Adrenal gland (tissue), 12 donors: ENCODE data around the gene SPEF1. TPM values are rescaled to one million over a fixed set of nuclear protein-coding genes. Genes with fewer than 3 reads are reported as not detected.
A peak's percentile ranks its signal among the peaks of the same experiment; 100 is the strongest.

Source experiments
- DNase-seq, 7 donors: peaks; one replicate each; pipeline ENCODE4 v3.0.0-alpha.2; 2019 to 2020
- H3K27ac ChIP-seq, 5 donors: fragments of 200-600 bp; sonication (generic) in 4 of 5; 1 replicate in 3 of 5; 2 replicates in 2 of 5; pipeline versions ENCODE4 v1.5.1 to v1.8.0; 2016 to 2020; ENCODE audit warnings: mild to moderate bottlenecking in 1 of 5
- H3K27me3 ChIP-seq: fragments of 200-600 bp; 2 replicates; pipeline ENCODE4 v1.8.0; 2021
- H3K36me3 ChIP-seq, 2 donors: fragments of 200-600 bp; replicated peaks in 1 of 2; 1 replicate in 1 of 2; 2 replicates in 1 of 2; pipeline versions ENCODE4 v1.5.1 to v1.8.0; 2018 to 2022
- H3K4me1 ChIP-seq, 2 donors: fragments of 200-600 bp; replicated peaks in 1 of 2; 1 replicate in 1 of 2; 2 replicates in 1 of 2; pipeline versions ENCODE4 v1.5.1 to v1.8.0; 2018 to 2021
- H3K4me3 ChIP-seq, 4 donors: fragments of 200-600 bp; sonication (generic) in 3 of 4; one replicate each; pipeline ENCODE4 v1.5.1; 2016 to 2018
- H3K9me3 ChIP-seq, 3 donors: fragments of 200-600 bp; sonication (generic) in 1 of 3; replicated peaks in 1 of 3; 1 replicate in 2 of 3; 2 replicates in 1 of 3; pipeline versions ENCODE4 v1.5.1 to v1.8.0; 2016 to 2021
- POLR2A ChIP-seq, 2 donors: fragments of 450-650 bp; IDR thresholded peaks; one replicate each; pipeline ENCODE4 v1.6.1; 2017; ENCODE audit warnings: antibody characterized with exemption in 2 of 2, mild to moderate bottlenecking in 2 of 2, moderate library complexity in 1 of 2
- WGBS, 4 donors: extraction: QIAGEN DNeasy Blood & Tissue Kit in 2 of 4; methylation state at CpG; one replicate each; pipeline versions ENCODE4 v1.1.5 to v1.1.7; 2013 to 2017; 5-methylcytosine and 5-hydroxymethylcytosine counted together
- intact Hi-C, 2 donors: fragments of 100-400 bp; cut with DNase I; formaldehyde crosslinking; loops; one replicate each; pipeline versions ENCODE4 v1.14.1 to v1.15.0; 2022 to 2023
- polyA plus RNA-seq, 3 donors: library from polyadenylated mRNA; stranded (reverse); fragments of 200-250 nt in 2 of 3; fragments of 350-450 nt in 1 of 3; fragmentation: Illumina TruSeq in 1 of 3; extraction: RNeasy Lipid Tissue Mini Kit (QIAGEN cat#74804) in 1 of 3; gene quantifications; one replicate each; pipeline ENCODE4 v1.2.3, GENCODE V29; 2013 to 2014
- total RNA-seq, 9 donors: library from RNA; depleted of rRNA in 4 of 9; stranded (reverse); fragments of >200 nt in 4 of 9; fragments of 120-200 nt in 1 of 9; fragmentation: NEBNext Ultra II Directional in 1 of 9; extraction: Animal tissue kit (Norgen Biotek cat#: 25700) in 1 of 9; gene quantifications; one replicate each; pipeline versions ENCODE4 v1.1.0 to v1.2.4, GENCODE V29; 2013 to 2023
- TF ChIP-seq, protein P1 (sequence below), 6 experiments: fragments of 450-650 bp in 4 of 6; fragments of 200-600 bp in 2 of 6; sonication (generic) in 1 of 6; IDR thresholded peaks; 1 replicate in 5 of 6; 2 replicates in 1 of 6; pipeline versions ENCODE4 v1.5.1 to v1.8.0; 2016 to 2021; ENCODE audit warnings: antibody characterized with exemption in 6 of 6, mild to moderate bottlenecking in 2 of 6, moderate library complexity in 1 of 6
- donor health status: healthy with polysubstance abuse.
- donor health status: Bipolar disorder and iron deficiency.
- donor health status: DM: yes; HTN: yes; CAD: no.
- donor health status: DM: no; HTN: no; CAD: no.
- donor health status: DM: no; HTN: no; CAD: no.
- donor health status: DM: yes; HTN: yes; CAD: no.

SPEF1 gene
- total and polyA plus RNA-seq, 12 donors = 0.14 to 1.4 (median 0.38) TPM; not detected in 2

DNA sequence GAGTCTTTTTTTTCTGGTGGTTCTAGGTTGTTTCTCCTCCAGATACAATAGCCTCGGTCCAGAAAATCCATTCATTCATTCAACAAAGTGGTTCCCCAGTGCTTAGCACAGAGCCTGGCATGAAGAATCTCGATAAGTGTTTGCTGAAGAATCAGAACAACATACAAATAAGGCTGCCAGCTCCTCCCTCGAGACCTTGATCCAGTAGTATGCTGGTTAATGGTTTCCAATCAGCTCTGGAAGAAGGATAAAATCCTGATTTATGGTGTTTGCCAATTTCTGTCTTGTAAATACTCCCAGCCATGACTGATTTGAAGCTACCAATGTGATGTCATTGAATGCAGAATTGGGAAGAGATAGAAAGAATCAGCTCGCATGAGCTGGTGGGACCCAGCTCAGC, 45.5 kb downstream of the SPEF1 start:
- DNase-seq = no peak
- 72 to 86% (median 84%) methylated on average over 4 of the region's 4 CpGs for WGBS, 4 donors
- Histone ChIP-seq H3K27me3 (peaks cover 6% of the 10 kb centered on the region), H3K9me3 (no peaks in the 10 kb centered on the region), H3K27ac (no peak overlapping the region), H3K36me3 (no peaks in the 10 kb centered on the region), H3K4me1 (no peaks in the 10 kb centered on the region), H3K4me3 (no peak overlapping the region)
- TF ChIP-seq, protein P1, sequence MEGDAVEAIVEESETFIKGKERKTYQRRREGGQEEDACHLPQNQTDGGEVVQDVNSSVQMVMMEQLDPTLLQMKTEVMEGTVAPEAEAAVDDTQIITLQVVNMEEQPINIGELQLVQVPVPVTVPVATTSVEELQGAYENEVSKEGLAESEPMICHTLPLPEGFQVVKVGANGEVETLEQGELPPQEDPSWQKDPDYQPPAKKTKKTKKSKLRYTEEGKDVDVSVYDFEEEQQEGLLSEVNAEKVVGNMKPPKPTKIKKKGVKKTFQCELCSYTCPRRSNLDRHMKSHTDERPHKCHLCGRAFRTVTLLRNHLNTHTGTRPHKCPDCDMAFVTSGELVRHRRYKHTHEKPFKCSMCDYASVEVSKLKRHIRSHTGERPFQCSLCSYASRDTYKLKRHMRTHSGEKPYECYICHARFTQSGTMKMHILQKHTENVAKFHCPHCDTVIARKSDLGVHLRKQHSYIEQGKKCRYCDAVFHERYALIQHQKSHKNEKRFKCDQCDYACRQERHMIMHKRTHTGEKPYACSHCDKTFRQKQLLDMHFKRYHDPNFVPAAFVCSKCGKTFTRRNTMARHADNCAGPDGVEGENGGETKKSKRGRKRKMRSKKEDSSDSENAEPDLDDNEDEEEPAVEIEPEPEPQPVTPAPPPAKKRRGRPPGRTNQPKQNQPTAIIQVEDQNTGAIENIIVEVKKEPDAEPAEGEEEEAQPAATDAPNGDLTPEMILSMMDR (IDR thresholded peaks at IDR 0.05) = no peak
- no peak for TF ChIP-seq POLR2A (IDR thresholded peaks at IDR 0.05)
- intact Hi-C loops = no loop called here

DNA sequence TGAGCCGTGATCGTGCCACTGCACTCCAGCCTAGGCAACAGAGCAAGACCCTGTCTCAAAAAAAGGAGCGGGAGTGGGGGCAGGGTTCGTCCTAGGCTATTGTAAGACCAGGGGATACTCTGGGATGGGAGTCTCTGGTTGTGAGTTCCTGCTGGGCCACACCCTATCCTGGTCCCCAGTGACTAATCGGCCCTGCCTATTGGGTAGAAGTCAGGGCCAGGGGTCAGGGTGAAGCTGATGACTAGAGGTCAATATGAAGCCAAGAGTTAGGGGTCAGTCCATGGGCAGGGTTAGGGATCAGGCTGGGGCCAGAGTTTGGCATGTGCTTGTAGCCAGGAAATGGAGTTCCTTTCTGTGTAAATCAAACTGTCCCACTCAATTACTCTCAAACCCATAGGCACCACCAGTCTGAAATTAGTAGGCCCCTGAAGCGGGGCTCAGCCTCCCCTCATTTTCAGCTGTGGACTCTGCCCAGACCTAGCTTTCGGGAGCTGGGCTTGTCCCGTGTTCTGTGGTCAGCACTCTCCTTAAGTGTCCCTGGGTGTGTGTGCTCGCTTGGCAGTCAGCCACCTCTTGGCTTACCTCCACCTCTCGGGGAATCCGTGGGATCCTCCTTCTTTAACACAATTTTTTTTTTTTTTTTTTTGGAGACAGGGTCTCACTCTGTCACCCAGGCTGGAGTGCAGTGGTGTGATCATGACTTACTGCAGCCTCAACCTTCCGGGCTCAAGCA, 47.0 kb downstream of the SPEF1 start:
- WGBS, 4 donors = 57 to 63% (median 59%) methylated on average over 11 to 12 of the region's 12 CpGs

DNA sequence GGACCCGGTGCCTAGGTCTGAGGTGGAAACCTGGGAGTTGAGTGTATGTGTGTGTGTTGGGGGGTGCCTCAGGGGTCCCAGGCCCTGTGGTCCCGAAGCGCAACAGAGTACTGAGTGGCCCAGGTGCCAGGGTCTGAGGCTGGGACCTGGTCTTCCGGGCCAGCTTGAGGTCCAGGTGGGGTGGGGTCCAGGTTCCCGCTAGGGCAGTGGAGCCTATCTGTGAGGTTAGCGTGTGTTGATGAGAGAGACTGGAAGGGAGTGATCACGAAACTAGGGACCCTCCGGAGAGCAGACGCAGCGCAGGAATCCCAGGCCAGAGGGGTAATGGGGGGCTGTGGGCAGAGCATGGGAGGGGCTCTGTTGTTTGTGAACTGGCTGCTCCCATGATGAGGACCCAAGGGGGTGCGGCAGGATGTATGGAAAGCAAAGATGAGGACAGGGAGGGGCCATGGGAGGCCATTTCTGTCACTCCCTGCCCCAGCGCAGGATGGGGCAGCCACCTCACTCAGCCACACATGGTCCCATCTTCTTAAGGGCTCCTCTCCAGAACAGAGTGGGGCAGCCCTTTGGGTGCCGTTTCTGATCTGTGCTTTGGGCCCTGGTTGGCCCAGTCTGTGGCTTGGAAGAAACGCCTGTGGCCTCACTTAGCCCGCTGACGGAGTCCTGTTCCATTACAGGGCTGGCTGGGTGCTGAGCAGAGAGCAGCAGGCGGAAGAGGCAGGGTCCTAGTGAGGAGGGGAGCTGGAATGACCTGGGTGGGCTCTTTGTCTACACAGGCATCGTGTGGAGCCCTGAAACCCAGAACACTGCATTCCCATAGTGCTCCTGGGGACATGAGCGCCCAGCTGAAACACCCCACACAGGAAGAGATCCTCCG, 47.9 kb downstream of the SPEF1 start:
- Histone ChIP-seq H3K36me3 (no peaks in the 10 kb centered on the region), H3K9me3 (no peaks in the 10 kb centered on the region), H3K27ac (peak overlapping the region in 1 of 5 donors; percentile 48), H3K27me3 (peaks cover 6% of the 10 kb centered on the region), H3K4me1 (no peaks in the 10 kb centered on the region), H3K4me3 (peak overlapping the region in 1 of 4 donors; percentile 38)
- TF ChIP-seq, protein P1 (IDR thresholded peaks at IDR 0.05) = no peak
- TF ChIP-seq POLR2A (IDR thresholded peaks at IDR 0.05) = no peak
- no peak for DNase-seq
- intact Hi-C loops = no loop called here
- 79 to 83% (median 81%) methylated on average over 13 to 20 of the region's 20 CpGs for WGBS, 4 donors

More for the DNA sequence above, 47.0 kb downstream of the SPEF1 start:
- Histone ChIP-seq H3K9me3 (no peaks in the 10 kb centered on the region), H3K27ac (peak overlapping the region in 1 of 5 donors; percentile 48), H3K4me1 (no peaks in the 10 kb centered on the region), H3K36me3 (no peaks in the 10 kb centered on the region), H3K4me3 (no peak overlapping the region), H3K27me3 (peaks cover 6% of the 10 kb centered on the region)
- intact Hi-C loops = no loop called here
- DNase-seq = peak in 4 of 7 donors; percentile 42 to 68 (median 52)
- no peak for TF ChIP-seq POLR2A (IDR thresholded peaks at IDR 0.05)
- TF ChIP-seq, protein P1 (IDR thresholded peaks at IDR 0.05) = no peak
